ENCODE results near the gene TARBP2. TPM values are rescaled to one million over a fixed set of nuclear protein-coding genes. Genes with fewer than 3 reads are reported as not detected.

The TARBP2 gene
- total RNA-seq, 1 experiment from 2014 or later = 47.8 TPM

DNA sequence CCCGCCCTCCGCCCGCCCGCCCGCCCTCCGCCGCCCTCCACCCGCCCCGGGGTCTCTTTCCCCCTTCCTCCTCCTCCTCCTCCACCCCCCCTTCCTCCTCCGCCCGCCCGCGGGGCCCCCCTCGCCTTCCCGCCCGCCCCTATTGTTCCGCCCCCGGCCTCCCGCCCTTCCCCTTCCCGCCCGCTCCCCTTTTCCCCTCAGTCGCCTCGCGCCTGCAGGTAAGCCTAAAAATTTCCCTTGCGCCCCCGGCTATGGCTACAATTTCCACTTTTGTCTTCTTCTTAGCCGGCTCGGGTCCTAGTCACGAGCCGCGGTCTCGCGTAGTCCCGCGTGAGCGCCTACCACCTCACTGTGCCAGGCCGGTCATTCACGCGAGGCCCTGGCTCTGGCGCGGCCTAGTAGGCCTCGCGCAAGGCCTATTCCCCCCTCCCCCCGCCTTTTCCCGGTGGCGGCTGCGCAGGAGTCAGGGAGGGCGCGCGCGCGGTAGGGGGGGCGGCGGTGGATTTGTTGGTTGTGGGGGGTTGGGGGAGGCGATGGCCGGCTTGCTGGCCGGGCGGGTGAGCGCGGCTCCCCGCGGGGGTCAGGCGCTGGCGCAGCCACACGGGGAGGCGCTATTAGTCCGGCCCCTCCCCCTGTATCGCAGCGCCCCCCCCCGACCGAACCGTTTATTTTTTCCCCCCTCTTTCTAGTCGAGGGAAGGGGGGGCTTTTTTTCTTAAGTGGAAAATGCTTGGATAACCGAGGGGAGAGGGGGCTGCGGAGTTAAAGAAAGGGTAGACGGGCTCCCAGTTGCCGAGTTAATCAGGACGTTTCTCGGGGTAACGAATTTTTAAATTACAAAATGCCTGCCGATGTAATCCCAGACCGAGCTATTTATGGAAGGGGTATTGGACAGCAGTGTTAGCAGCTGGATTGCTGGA, 48.7 kb upstream of the TARBP2 start:
- Histone ChIP-seq H2AFZ (peak overlapping the region; percentile 66), H3K27me3 (ENCODE audit: insufficient read depth, low read depth) (no peaks in the 10 kb centered on the region), H3K4me2 (peak overlapping the region; percentile 82), H4K20me1 (ENCODE audit: insufficient read depth) (peaks cover 49% of the 10 kb centered on the region), H3K36me3 (ENCODE audit: low read depth) (peaks cover 40% of the 10 kb centered on the region), H3K4me1 (replicated peaks; ENCODE audit: insufficient read depth) (peaks cover 16% of the 10 kb centered on the region), H3K4me3 (peak overlapping the region; percentile 84), H3K9me3 (ENCODE audit: insufficient read depth, low read depth) (no peaks in the 10 kb centered on the region), H3F3A (ENCODE audit: insufficient read depth, low read depth) (peaks cover 70% of the 10 kb centered on the region; the same call in 1 of the 2 replicates), H3K79me2 (ENCODE audit: low read depth) (peaks cover 53% of the 10 kb centered on the region), H3K9me2 (ENCODE audit: insufficient read depth) (no peaks in the 10 kb centered on the region), H3K27ac (peak overlapping the region; percentile 91)
- CTCF ChIA-PET = interaction anchor here (0.7 to 1.1 kb wide), 4 partner anchors 31 to 1239 kb away, joined by 4 to 21 read pairs (median 8); no protein-coding TSS in a partner anchor
- intact Hi-C loops (cut with micrococcal nuclease; ENCODE audit: unreplicated experiment) = loop anchor here (1.0 to 5.0 kb wide), 2 partner anchors 11 to 50 kb away; partner anchors contain the start of genes PRR13 and TARBP2
- peak; percentile 55 to 82 for DNase-seq
- POLR2A ChIA-PET (ENCODE audit: unreplicated experiment) = interaction anchor here (0.9 kb wide), 1 partner anchor 34 kb away, joined by 3 read pairs; no protein-coding TSS in a partner anchor
- TF ChIP-seq, protein P1, sequence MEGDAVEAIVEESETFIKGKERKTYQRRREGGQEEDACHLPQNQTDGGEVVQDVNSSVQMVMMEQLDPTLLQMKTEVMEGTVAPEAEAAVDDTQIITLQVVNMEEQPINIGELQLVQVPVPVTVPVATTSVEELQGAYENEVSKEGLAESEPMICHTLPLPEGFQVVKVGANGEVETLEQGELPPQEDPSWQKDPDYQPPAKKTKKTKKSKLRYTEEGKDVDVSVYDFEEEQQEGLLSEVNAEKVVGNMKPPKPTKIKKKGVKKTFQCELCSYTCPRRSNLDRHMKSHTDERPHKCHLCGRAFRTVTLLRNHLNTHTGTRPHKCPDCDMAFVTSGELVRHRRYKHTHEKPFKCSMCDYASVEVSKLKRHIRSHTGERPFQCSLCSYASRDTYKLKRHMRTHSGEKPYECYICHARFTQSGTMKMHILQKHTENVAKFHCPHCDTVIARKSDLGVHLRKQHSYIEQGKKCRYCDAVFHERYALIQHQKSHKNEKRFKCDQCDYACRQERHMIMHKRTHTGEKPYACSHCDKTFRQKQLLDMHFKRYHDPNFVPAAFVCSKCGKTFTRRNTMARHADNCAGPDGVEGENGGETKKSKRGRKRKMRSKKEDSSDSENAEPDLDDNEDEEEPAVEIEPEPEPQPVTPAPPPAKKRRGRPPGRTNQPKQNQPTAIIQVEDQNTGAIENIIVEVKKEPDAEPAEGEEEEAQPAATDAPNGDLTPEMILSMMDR (conservative IDR thresholded peaks at IDR 0.05) = peak; percentile 48; the same call in 1 of the 2 replicates
- TF ChIP-seq EZH2 (IDR thresholded peaks at IDR 0.05; ENCODE audit: low read depth) = no peak
- BruUV-seq (replicated peaks) = no TSS peak

DNA sequence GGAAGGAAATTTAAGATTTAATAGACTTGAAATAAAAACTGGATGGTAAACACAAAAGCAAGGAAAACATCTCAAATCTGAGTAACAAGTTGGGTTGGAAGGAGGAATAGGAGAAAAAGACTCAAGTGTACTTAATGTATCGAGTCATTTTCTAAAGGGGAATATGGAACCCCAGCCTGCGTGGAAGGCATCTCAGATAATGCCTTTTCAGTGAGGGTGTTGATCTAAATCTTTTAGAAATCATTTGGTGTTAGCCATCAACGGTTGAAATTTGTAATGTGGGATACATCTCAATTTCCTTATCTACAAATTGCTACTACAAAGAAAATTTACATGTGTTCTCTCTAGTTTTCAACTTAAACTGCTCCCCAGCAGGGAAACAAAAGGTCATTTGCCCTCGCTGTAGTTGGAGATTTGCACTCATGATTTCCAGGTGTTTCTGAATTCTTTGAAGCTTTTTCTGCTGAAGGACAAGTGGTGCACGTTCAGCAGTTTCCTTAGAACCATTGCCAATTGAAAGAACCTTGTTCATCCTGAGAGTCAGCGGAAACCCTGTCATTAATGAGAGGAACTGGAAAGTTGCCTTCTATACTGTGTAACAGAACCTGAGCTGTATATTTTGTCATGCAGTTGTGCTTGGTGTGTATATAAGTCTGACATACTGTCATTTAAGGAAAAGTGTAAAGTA, 47.0 kb upstream of the TARBP2 start:
- H3K27ac ChIP-seq = no peak overlapping the region
- peaks cover 55% of the 10 kb centered on the region for H3K36me3 ChIP-seq (ENCODE audit: low read depth)
- CTCF ChIA-PET = no interaction called here
- H3K4me3 ChIP-seq = peak overlapping the region; percentile 84
- H3K9me2 ChIP-seq (ENCODE audit: insufficient read depth) = no peaks in the 10 kb centered on the region
- POLR2A ChIA-PET (ENCODE audit: unreplicated experiment) = no interaction called here
- peaks cover 66% of the 10 kb centered on the region for H4K20me1 ChIP-seq (ENCODE audit: insufficient read depth)
- no peaks in the 10 kb centered on the region for H3K9me3 ChIP-seq (ENCODE audit: insufficient read depth, low read depth)
- H3F3A ChIP-seq (ENCODE audit: insufficient read depth, low read depth) = peaks cover 69% of the 10 kb centered on the region
- no peak overlapping the region for H2AFZ ChIP-seq
- BruUV-seq (replicated peaks) = no TSS peak
- no peak for DNase-seq
- no peaks in the 10 kb centered on the region for H3K27me3 ChIP-seq (ENCODE audit: insufficient read depth, low read depth)
- H3K79me2 ChIP-seq (ENCODE audit: low read depth) = peaks cover 70% of the 10 kb centered on the region
- TF ChIP-seq, protein P1 (conservative IDR thresholded peaks at IDR 0.05) = no peak
- no peak for TF ChIP-seq EZH2 (IDR thresholded peaks at IDR 0.05; ENCODE audit: low read depth)
- peaks cover 16% of the 10 kb centered on the region for H3K4me1 ChIP-seq (replicated peaks; ENCODE audit: insufficient read depth)
- intact Hi-C loops (cut with micrococcal nuclease; ENCODE audit: unreplicated experiment) = loop anchor here (5.0 kb wide), 1 partner anchor 48 kb away; the partner anchor contains the start of gene TARBP2
- H3K4me2 ChIP-seq = peak overlapping the region; percentile 82

DNA sequence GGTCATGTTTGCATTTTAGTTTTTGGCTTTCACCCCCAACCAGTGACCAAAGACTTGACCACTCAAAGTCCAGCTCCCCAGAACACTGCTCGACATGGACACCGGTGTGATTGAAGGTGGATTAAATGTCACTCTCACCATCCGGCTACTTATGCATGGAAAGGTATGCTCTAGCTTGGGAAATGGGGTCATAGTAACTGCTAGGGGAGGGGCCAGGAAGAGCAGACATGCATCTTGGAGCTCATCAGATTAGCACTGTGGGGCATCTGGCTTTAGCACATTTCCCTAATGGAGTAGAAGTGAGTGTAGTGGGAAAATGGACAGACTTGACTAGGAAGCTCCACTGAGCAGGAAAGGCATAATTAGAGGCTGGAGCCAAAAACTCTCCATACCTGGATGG, 46.4 kb upstream of the TARBP2 start:
- intact Hi-C loops (cut with micrococcal nuclease; ENCODE audit: unreplicated experiment) = loop anchor here (5.0 kb wide), 1 partner anchor 48 kb away; the partner anchor contains the start of gene TARBP2
- POLR2A ChIA-PET (ENCODE audit: unreplicated experiment) = interaction anchor here (0.6 kb wide), 1 partner anchor 28 kb away, joined by 5 read pairs; no protein-coding TSS in a partner anchor
- DNase-seq = no peak
- Histone ChIP-seq H3K36me3 (ENCODE audit: low read depth) (peaks cover 61% of the 10 kb centered on the region), H3K4me3 (no peak overlapping the region; the same call in 1 of the 2 replicates), H3K79me2 (ENCODE audit: low read depth) (peaks cover 76% of the 10 kb centered on the region), H2AFZ (no peak overlapping the region), H3K4me2 (no peak overlapping the region), H3K27ac (no peak overlapping the region), H3K27me3 (ENCODE audit: insufficient read depth, low read depth) (no peaks in the 10 kb centered on the region), H3F3A (ENCODE audit: insufficient read depth, low read depth) (peaks cover 66% of the 10 kb centered on the region), H3K9me3 (ENCODE audit: insufficient read depth, low read depth) (no peaks in the 10 kb centered on the region), H3K4me1 (replicated peaks; ENCODE audit: insufficient read depth) (peaks cover 16% of the 10 kb centered on the region), H4K20me1 (ENCODE audit: insufficient read depth) (peaks cover 72% of the 10 kb centered on the region), H3K9me2 (ENCODE audit: insufficient read depth) (no peaks in the 10 kb centered on the region)
- TF ChIP-seq, protein P1 (conservative IDR thresholded peaks at IDR 0.05) = no peak
- no peak for TF ChIP-seq EZH2 (IDR thresholded peaks at IDR 0.05; ENCODE audit: low read depth)
- BruUV-seq (replicated peaks) = no TSS peak
- CTCF ChIA-PET = no interaction called here

Measured in PC-9 (cell line).